HCT116 (cell line): ENCODE measurements around the gene PGAP3. TPM values are rescaled to one million over a fixed set of nuclear protein-coding genes. Genes with fewer than 3 reads are reported as not detected.
A peak's percentile ranks its signal among the peaks of the same experiment; 100 is the strongest.

Experiments
- ATAC-seq: fragments of 200-7000 bp; cut with Tn5 transposase; 2 replicates; pipeline ENCODE4 v1.9.1; 2020; ENCODE audit warnings: mild to moderate bottlenecking, moderate library complexity
- BruUV-seq: library from RNA; stranded (reverse); fragments of 400-500 nt; replicated peaks from 2 replicates; lab custom pipeline; 2021; lab: Mats Ljungman, UMichigan
- CTCF ChIA-PET: fragments of 300-600 bp; sonication (Branson Sonifier 250); formaldehyde crosslinking; loops from one replicate; lab custom pipeline; 2021; ENCODE audit warnings: antibody characterized with exemption; lab: Charles Lee
- POLR2A ChIA-PET: fragments of 300-600, 350-600 bp; sonication (Branson Sonifier 250); formaldehyde crosslinking; loops from one replicate; lab custom pipeline; 2021; ENCODE audit warnings: antibody characterized with exemption; lab: Charles Lee
- RAD21 ChIA-PET, 2 experiments: fragments of 300-600 bp; sonication (Branson Sonifier 250); formaldehyde crosslinking; loops; one replicate each; lab custom pipeline; 2023; ENCODE audit warnings: low total read pairs in 2 of 2; ENCODE audit not compliant: uncharacterized antibody in 2 of 2, unreplicated experiment in 2 of 2, low non-redundant PET in 1 of 2; lab: Charles Lee
- DNase-seq: peaks from one replicate; pipeline ENCODE4 v3.0.0-alpha.2; 2010; ENCODE audit warnings: low read depth, low spot score
- H2AFZ ChIP-seq: fragments of 200-600 bp; shearing (Covaris generic), sonication (generic); 2 replicates; pipeline ENCODE4 v1.6.1; 2017; ENCODE audit warnings: low read depth, mixed run types, mixed read lengths, antibody characterized with exemption, low read length; ENCODE audit not compliant: poor library complexity, severe bottlenecking
- H3K27ac ChIP-seq: 2 replicates; pipeline ENCODE4 v1.5.1; 2012; ENCODE audit warnings: low read depth, low read length
- H3K27me3 ChIP-seq: fragments of 200-600 bp; sonication (generic); 2 replicates; pipeline ENCODE4 v1.6.1; 2016; ENCODE audit warnings: mixed run types, low read length, mixed read lengths; ENCODE audit not compliant: insufficient read depth
- H3K36me3 ChIP-seq, 2 experiments: fragments of 200-500 bp in 1 of 2; fragments of 200-600 bp in 1 of 2; sonication (Bioruptor generic) in 1 of 2; sonication (generic) in 1 of 2; 2 replicates each; pipeline versions ENCODE4 v1.5.1 to v1.6.1; 2014 to 2016; ENCODE audit warnings: low read length in 2 of 2, inconsistent platforms in 1 of 2, mixed read lengths in 1 of 2, mixed run types in 1 of 2; ENCODE audit not compliant: insufficient read depth in 2 of 2, control insufficient read depth in 1 of 2
- H3K4me1 ChIP-seq, 2 experiments: fragments of 200-600 bp in 1 of 2; sonication (generic) in 1 of 2; 2 replicates each; pipeline versions ENCODE4 v1.5.1 to v1.6.1; 2012 to 2017; ENCODE audit warnings: low read length in 2 of 2, inconsistent platforms in 1 of 2, mild to moderate bottlenecking in 1 of 2, mixed read lengths in 1 of 2, mixed run types in 1 of 2, moderate library complexity in 1 of 2; ENCODE audit not compliant: insufficient read depth in 2 of 2, control insufficient read depth in 1 of 2
- H3K4me2 ChIP-seq: fragments of 200-600 bp; sonication (generic); 2 replicates; pipeline ENCODE4 v1.6.1; 2017; ENCODE audit warnings: mixed run types, low read length, mixed read lengths
- H3K4me3 ChIP-seq, 2 experiments: fragments of 200-600 bp in 1 of 2; sonication (generic) in 1 of 2; replicated peaks in 1 of 2; 2 replicates each; pipeline ENCODE4 v1.5.1; 2011 to 2016; ENCODE audit warnings: low read length in 2 of 2, control low read depth in 1 of 2, low read depth in 1 of 2, mild to moderate bottlenecking in 1 of 2, mixed read lengths in 1 of 2, mixed run types in 1 of 2
- H3K79me2 ChIP-seq: fragments of 200-600 bp; sonication (generic); 2 replicates; pipeline ENCODE4 v1.6.1; 2017; ENCODE audit warnings: mild to moderate bottlenecking, mixed run types, low read length, moderate library complexity, mixed read lengths; ENCODE audit not compliant: insufficient read depth
- H3K9ac ChIP-seq: fragments of 200-600 bp; sonication (generic); 2 replicates; pipeline ENCODE4 v1.6.1; 2016; ENCODE audit warnings: low read length, mixed read lengths
- H3K9me2 ChIP-seq: fragments of 200-600 bp; sonication (generic), shearing (Covaris generic); 2 replicates; pipeline ENCODE4 v1.6.1; 2017; ENCODE audit warnings: mixed run types, mild to moderate bottlenecking, moderate library complexity; ENCODE audit not compliant: insufficient read depth
- H3K9me3 ChIP-seq, 2 experiments: fragments of 200-500 bp in 1 of 2; fragments of 200-600 bp in 1 of 2; sonication (Bioruptor generic) in 1 of 2; sonication (generic) in 1 of 2; 2 replicates each; pipeline ENCODE4 v1.6.1; 2014 to 2017; ENCODE audit warnings: low read length in 2 of 2, mixed read lengths in 2 of 2, inconsistent platforms in 1 of 2, low read depth in 1 of 2, mild to moderate bottlenecking in 1 of 2, mixed run types in 1 of 2, moderate library complexity in 1 of 2; ENCODE audit not compliant: control insufficient read depth in 1 of 2, insufficient read depth in 1 of 2
- H4K20me1 ChIP-seq: fragments of 200-600 bp; sonication (generic), shearing (Covaris generic); 2 replicates; pipeline ENCODE4 v1.6.1; 2017; ENCODE audit warnings: mixed run types, mild to moderate bottlenecking, moderate library complexity; ENCODE audit not compliant: insufficient read depth
- CEBPB ChIP-seq: IDR thresholded peaks from 2 replicates; pipeline ENCODE4 v1.6.1; 2012; ENCODE audit warnings: low read depth
- ELF1 ChIP-seq: IDR thresholded peaks from 2 replicates; pipeline ENCODE4 v1.6.1; 2012; ENCODE audit warnings: low read depth, borderline replicate concordance
- RAD21 ChIP-seq: IDR thresholded peaks from 2 replicates; pipeline ENCODE4 v1.6.1; 2012; ENCODE audit warnings: low read depth, mild to moderate bottlenecking
- SP1 ChIP-seq: IDR thresholded peaks from 2 replicates; pipeline ENCODE4 v1.6.1; 2012; ENCODE audit warnings: low read depth
- TCF7L2 ChIP-seq: IDR thresholded peaks from 2 replicates; pipeline ENCODE4 v1.7.0; 2011; ENCODE audit warnings: borderline replicate concordance, inconsistent platforms; ENCODE audit not compliant: insufficient read depth, insufficient read length; ENCODE audit errors: extremely low read depth
- YY1 ChIP-seq: IDR thresholded peaks from 2 replicates; pipeline ENCODE4 v1.6.1; 2011; ENCODE audit warnings: low read length, low read depth, moderate library complexity, mild to moderate bottlenecking; ENCODE audit not compliant: insufficient replicate concordance; ENCODE audit errors: extremely low read depth
- ZNF274 ChIP-seq: fragments of 200-500 bp; sonication (Bioruptor generic); IDR thresholded peaks from 2 replicates; pipeline ENCODE4 v1.6.1; 2014; ENCODE audit warnings: mild to moderate bottlenecking, low read depth, low read length, inconsistent platforms
- intact Hi-C: fragments of 100-400 bp; cut with micrococcal nuclease; formaldehyde crosslinking; loops from 2 replicates; pipeline ENCODE4 v1.10.0; 2022
- total RNA-seq: library from RNA; stranded (reverse); gene quantifications from one replicate; pipeline ENCODE4 v1.2.1, GENCODE V29; 2021; ENCODE audit not compliant: unreplicated experiment
- TF ChIP-seq, protein P1 (sequence below), 3 experiments: fragments of 200-600 bp in 1 of 3; sonication (generic) in 1 of 3; IDR thresholded peaks in 2 of 3; conservative IDR thresholded peaks in 1 of 3; 2 replicates each; pipeline ENCODE4 v1.5.1; 2012 to 2017; ENCODE audit warnings: low read depth in 2 of 3, low read length in 2 of 3, antibody characterized with exemption in 1 of 3, borderline replicate concordance in 1 of 3, control low read depth in 1 of 3, mild to moderate bottlenecking in 1 of 3, mixed read lengths in 1 of 3, mixed run types in 1 of 3, moderate library complexity in 1 of 3; ENCODE audit not compliant: insufficient read depth in 1 of 3

The PGAP3 gene
- total RNA-seq, 1 experiment from 2014 or later, result 15.2 TPM

GRCh38 chr17:39638317-39638716 is 49.5 kb downstream of the PGAP3 start:
- no TSS peak for BruUV-seq
- Histone ChIP-seq H3K9ac (peak overlapping the region; percentile 90), H3K36me3 (no peaks in the 10 kb centered on the region), H3K9me2 (no peaks in the 10 kb centered on the region), H3K4me3 (peak overlapping the region; percentile 94 to 99), H3K79me2 (peaks cover 51% of the 10 kb centered on the region), H4K20me1 (no peaks in the 10 kb centered on the region), H3K4me1 (peaks cover 43 to 65% of the 10 kb centered on the region in 2 experiments), H3K27me3 (no peaks in the 10 kb centered on the region), H2AFZ (no peak overlapping the region), H3K9me3 (no peaks in the 10 kb centered on the region), H3K4me2 (peak overlapping the region; percentile 94), H3K27ac (no peak overlapping the region)
- no peak for TF ChIP-seq SP1
- no peak for TF ChIP-seq YY1
- TF ChIP-seq ELF1, result no peak
- TF ChIP-seq CEBPB, result no peak
- TF ChIP-seq, protein P1, sequence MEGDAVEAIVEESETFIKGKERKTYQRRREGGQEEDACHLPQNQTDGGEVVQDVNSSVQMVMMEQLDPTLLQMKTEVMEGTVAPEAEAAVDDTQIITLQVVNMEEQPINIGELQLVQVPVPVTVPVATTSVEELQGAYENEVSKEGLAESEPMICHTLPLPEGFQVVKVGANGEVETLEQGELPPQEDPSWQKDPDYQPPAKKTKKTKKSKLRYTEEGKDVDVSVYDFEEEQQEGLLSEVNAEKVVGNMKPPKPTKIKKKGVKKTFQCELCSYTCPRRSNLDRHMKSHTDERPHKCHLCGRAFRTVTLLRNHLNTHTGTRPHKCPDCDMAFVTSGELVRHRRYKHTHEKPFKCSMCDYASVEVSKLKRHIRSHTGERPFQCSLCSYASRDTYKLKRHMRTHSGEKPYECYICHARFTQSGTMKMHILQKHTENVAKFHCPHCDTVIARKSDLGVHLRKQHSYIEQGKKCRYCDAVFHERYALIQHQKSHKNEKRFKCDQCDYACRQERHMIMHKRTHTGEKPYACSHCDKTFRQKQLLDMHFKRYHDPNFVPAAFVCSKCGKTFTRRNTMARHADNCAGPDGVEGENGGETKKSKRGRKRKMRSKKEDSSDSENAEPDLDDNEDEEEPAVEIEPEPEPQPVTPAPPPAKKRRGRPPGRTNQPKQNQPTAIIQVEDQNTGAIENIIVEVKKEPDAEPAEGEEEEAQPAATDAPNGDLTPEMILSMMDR (IDR thresholded peaks at IDR 0.05 in 2 of 3, conservative IDR thresholded peaks at IDR 0.05 in 1 of 3; ENCODE audit: borderline replicate concordance in 1 of 3, insufficient read depth in 1 of 3, low read depth in 2 of 3, low read length in 2 of 3), result no peak
- TF ChIP-seq ZNF274, result no peak
- TF ChIP-seq TCF7L2, result no peak
- TF ChIP-seq RAD21, result no peak
- ChIA-PET CTCF (interaction anchor here (0.9 to 1.7 kb wide), 2 partner anchors 15 to 17 kb away, joined by 4 to 7 read pairs; no protein-coding TSS in a partner anchor), RAD21 (no interaction called here), POLR2A (no interaction called here)
- DNase-seq (no peak), ATAC-seq (no peak)
- intact Hi-C loops, result no loop called here
